GM18511 (cell line): ENCODE measurements around the gene SHOC2.
A peak's percentile ranks its signal among the peaks of the same experiment; 100 is the strongest.
"Not testable (repeated sequence)": the region's sequence is repeated elsewhere in the genome, so short reads cannot be mapped to it uniquely, and the experiment has no call there.

Experiments used
- ATAC-seq: cut with Tn5 transposase; IDR thresholded peaks from one replicate; pipeline ENCODE4 v1.9.1; 2021; ENCODE audit warnings: mild to moderate bottlenecking, moderate library complexity; ENCODE audit not compliant: unreplicated experiment

SHOC2 gene

GRCh38 chr10:110901954-110902819 lies 17.2 kb upstream of the SHOC2 start:
- no peak for ATAC-seq

- ATAC-seq, result peak; percentile 77
Observed at GRCh38 chr10:110903280-110904278, 15.8 kb upstream of the SHOC2 start.

- no peak for ATAC-seq
Observed at GRCh38 chr10:110910138-110910537, 9.3 kb upstream of the SHOC2 start.

DNA sequence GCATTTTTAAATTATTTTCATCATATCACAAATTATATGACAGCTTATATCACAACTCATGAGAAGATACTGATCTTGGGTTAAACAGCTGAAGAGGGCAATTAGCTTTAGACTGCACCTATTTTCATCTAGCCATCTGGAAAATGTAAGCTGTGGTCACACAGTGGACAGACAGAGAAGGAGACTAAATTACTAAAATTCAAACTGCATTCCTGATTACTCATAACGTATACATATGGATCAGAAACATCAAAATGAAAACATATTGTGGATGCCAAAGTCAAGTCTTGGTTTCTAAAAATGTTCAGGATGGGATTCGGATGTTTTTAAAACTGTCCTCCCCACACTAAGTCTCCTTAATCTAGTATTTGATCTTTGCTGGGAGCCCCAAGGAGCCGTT lies 7.0 kb upstream of the SHOC2 start:
- ATAC-seq, result no peak

DNA sequence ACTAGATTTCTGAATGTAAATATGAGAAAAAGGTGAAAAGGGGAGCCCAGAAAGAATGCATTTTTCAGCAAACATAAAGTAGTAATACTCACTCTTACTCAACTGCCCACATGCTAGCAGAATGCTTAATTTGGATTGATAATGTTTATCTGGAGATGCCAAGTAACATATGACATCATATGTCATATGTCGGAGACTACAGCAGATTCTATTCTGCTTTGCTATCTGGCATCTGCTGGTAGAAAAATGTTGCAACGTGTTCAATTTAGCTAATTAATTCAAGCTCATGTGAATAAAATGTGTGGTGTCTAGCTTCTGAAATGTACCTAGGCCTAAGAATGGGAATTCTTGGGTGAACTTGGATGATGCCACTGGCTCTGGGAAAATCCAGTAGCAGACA lies 5.0 kb upstream of the SHOC2 start:
- no peak for ATAC-seq

DNA sequence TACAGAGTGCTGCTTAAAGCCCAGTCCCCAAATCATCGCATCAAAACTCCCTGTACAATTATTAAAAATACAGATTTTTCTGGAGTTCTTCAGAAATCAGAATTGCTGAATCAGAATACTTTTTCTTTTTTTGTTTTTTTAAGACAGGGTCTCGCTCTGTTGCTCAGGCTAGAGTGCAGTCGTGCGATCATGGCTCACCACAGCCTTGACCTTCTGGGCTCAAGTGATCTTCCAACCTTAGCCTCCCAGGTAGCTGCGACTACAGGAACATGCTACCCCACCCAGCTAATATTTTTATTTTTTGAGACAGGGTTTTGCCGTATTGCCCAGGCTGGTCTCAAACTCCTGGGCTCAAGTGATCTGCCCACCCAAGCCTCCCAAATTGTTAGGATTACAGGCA lies 4.4 kb upstream of the SHOC2 start:
- ATAC-seq, result no peak

- not testable (repeated sequence) for ATAC-seq
Observed at GRCh38 chr10:110915600-110915999, 3.8 kb upstream of the SHOC2 start.

GRCh38 chr10:110916554-110917346 lies 2.7 kb upstream of the SHOC2 start:
- no peak for ATAC-seq

DNA sequence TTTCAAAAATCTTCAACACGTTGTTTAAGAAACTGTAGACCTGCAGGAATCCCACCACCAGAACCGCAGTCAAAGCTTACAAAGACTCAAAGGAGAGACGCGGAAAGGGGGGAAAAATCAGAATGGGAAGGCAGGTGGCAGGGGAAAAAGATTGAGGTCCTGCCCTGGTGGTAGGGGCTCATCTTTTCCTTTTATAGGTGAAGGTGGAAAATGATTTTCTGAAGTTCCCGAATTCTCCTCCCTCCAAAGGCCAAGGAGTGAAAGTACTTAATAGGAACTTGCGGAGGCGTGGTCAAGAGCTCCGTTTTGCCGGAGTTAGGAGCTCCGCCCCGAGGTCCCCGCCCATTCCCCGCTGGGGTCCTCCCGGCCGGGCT lies 1.1 kb upstream of the SHOC2 start:
- no peak for ATAC-seq

GRCh38 chr10:110918643-110919348 lies 608 bp upstream of the SHOC2 start, which contains the start of gene BBIP1:
TSS of gene BBIP1 (minus strand) at chr10:110919180. CDS start at chr10:110918157, 1,023 bp downstream.
- ATAC-seq, result peak; percentile 81

DNA sequence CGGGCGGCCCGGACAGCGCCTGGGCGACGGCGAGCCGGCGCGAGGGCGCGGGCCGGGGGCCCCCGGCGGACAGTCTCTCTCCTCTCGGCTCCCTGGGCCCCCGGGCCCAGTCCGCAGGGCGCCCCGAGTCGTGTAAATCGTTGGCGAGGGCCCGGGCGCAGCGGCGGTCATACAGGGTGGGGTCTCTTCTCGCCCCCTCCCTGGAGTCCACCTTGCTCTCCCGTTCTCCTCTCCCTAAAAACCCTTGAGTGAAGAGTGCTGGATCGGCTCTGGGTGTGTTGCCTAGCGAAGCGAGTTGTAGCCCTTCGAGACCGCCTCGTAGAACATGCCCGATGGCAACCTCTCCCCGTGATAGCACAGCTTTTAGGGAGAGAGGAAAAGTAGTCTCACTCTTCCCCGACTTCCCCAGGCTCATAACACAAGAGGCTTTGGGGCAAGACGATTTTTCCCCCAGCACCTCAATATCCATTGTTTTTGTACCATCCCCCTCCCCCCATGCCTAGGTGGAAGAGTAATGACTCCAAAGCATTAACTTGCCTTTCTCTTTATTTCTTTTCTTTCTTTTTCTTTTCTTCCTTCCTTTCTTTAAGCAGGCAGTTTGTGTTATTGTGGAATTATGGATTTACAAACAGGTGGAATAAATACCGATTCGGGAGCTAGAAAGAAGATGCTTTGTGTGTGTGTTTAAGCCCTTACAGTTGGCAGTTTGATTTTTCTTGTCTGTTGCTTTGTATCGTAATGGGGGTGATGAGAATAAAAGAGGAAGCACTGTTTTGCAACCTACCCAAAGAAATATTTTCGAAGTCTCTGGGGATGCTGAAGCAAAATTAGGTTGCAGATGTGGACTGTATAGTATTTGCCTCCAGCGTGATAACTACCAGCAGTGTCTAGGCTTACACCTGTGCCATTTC lies 822 bp downstream of the SHOC2 start:
- peak; percentile 31 for ATAC-seq

- peak; percentile 24 for ATAC-seq
Observed at GRCh38 chr10:110923856-110924493, 4.6 kb downstream of the SHOC2 start.

DNA sequence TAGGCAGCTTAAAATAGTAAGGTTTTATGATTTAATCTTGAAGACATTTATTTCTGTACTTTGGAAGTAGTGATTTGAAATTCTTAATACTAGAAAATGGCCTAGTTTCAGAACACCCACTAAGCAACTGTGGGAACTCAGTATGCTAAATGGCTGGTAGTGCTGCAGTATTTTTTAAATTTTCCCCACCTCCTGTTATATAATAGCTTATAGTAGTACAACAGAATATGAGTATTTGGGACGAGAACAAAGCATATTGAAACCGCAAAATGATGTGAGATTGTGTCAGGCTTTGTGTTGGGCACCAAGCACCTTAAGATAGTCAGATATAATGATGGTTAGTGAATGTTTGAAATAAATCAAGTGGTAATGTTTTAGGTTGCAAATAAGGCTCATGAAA lies 8.1 kb downstream of the SHOC2 start:
- ATAC-seq, result no peak

- ATAC-seq, result no peak
Observed at GRCh38 chr10:110931769-110932381, 12.5 kb downstream of the SHOC2 start.

GRCh38 chr10:110932505-110933180 lies 13.2 kb downstream of the SHOC2 start:
- ATAC-seq, result no peak

GRCh38 chr10:110936757-110937156 lies 17.4 kb downstream of the SHOC2 start:
- no peak for ATAC-seq

DNA sequence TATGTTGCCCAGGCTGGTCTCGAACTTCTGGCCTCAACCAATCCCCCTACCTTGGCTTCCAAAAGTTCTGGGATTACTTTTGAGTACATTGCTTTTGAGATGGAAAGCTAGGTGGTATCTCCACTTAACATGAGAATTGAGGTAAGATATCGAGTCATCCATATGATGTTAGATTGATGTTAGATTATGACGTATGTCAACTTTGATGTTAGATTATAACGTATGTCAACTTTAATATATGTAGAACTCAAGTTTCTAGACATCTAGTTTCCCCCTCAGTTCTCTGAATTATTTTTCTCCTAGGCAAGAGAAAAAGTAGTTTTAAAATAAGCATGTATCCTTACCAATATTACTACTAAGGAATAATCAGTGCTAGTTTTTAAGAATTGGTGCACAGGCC lies 20.0 kb downstream of the SHOC2 start:
- ATAC-seq, result no peak
